ENCODE results near the gene FYN. TPM values are rescaled to one million over a fixed set of nuclear protein-coding genes. Genes with fewer than 3 reads are reported as not detected.
A peak's percentile ranks its signal among the peaks of the same experiment; 100 is the strongest.

The FYN gene
- polyA plus RNA-seq, 3 donors = 88.4 to 149 (median 114) TPM

GRCh38 chr6:111703723-111704122 is 169.5 kb downstream of the FYN start:
- no peak overlapping the region for H3K9ac ChIP-seq (ENCODE audit: insufficient read depth, low read length, poor library complexity, severe bottlenecking)
- no peaks in the 10 kb centered on the region for H3K9me3 ChIP-seq (replicated peaks in 1 of 2; ENCODE audit: control insufficient read depth in 1 of 2, insufficient read depth in 1 of 2, low read length in 2 of 2)
- no peak for TF ChIP-seq CTCF (IDR thresholded peaks at IDR 0.05)
- peaks cover 91 to 99% of the 10 kb centered on the region in 2 donors for H3K36me3 ChIP-seq (replicated peaks in 1 of 2; ENCODE audit: control insufficient read depth in 1 of 2, insufficient read depth in 2 of 2, low read length in 2 of 2)
- Mint-ChIP-seq H3K4me3 (no peak overlapping the region), H3K27me3 (ENCODE audit: low read depth in 3 of 3) (peaks cover 0 to 2% (median 0%) of the 10 kb centered on the region in 3 donors), H3K36me3 (peaks cover 87 to 99% of the 10 kb centered on the region in 2 donors), H3K27ac (peak overlapping the region in 3 of 7 donors; percentile 55 to 68 (median 67)), H3K4me1 (no peaks in the 10 kb centered on the region), H3K9me3 (no peaks in the 10 kb centered on the region)
- no peak overlapping the region for H3K27ac ChIP-seq (ENCODE audit: low read depth in 1 of 2, low read length in 2 of 2)
- no peak overlapping the region for H2AFZ ChIP-seq (ENCODE audit: insufficient read depth, low read depth, low read length, poor library complexity, severe bottlenecking)
- intact Hi-C loops (cut with micrococcal nuclease) = no loop called here
- H3K27me3 ChIP-seq (ENCODE audit: control insufficient read depth in 2 of 2, insufficient read depth in 2 of 2, low read length in 2 of 2) = no peaks in the 10 kb centered on the region
- DNase-seq = no peak
- no peak overlapping the region for H3K4me2 ChIP-seq (replicated peaks; ENCODE audit: extremely low read depth, low read length, poor library complexity, severe bottlenecking)
- no peaks in the 10 kb centered on the region for H3K79me2 ChIP-seq (ENCODE audit: insufficient read depth, low read length)
- no peak overlapping the region for H3K4me3 ChIP-seq (replicated peaks in 1 of 3; ENCODE audit: low read depth in 2 of 3, low read length in 3 of 3)
- 98% methylated on average over 5 of the region's 7 CpGs for WGBS (ENCODE audit: insufficient coverage)
- H4K20me1 ChIP-seq (ENCODE audit: insufficient read depth, low read length) = peaks cover 47% of the 10 kb centered on the region
- no peaks in the 10 kb centered on the region for H3K4me1 ChIP-seq (ENCODE audit: control insufficient read depth in 1 of 2, insufficient read depth in 2 of 2, low read length in 2 of 2)

GRCh38 chr6:111702268-111702667 is 171.0 kb downstream of the FYN start:
- Histone ChIP-seq H3K36me3 (replicated peaks in 1 of 2; ENCODE audit: control insufficient read depth in 1 of 2, insufficient read depth in 2 of 2, low read length in 2 of 2) (peaks cover 81 to 99% of the 10 kb centered on the region in 2 donors), H3K4me2 (replicated peaks; ENCODE audit: extremely low read depth, low read length, poor library complexity, severe bottlenecking) (no peak overlapping the region), H3K9ac (ENCODE audit: insufficient read depth, low read length, poor library complexity, severe bottlenecking) (no peak overlapping the region), H3K27ac (ENCODE audit: low read depth in 1 of 2, low read length in 2 of 2) (no peak overlapping the region), H3K9me3 (replicated peaks in 1 of 2; ENCODE audit: control insufficient read depth in 1 of 2, insufficient read depth in 1 of 2, low read length in 2 of 2) (no peaks in the 10 kb centered on the region), H3K4me3 (replicated peaks in 1 of 3; ENCODE audit: low read depth in 2 of 3, low read length in 3 of 3) (no peak overlapping the region), H3K79me2 (ENCODE audit: insufficient read depth, low read length) (no peaks in the 10 kb centered on the region), H4K20me1 (ENCODE audit: insufficient read depth, low read length) (peaks cover 38% of the 10 kb centered on the region), H3K4me1 (ENCODE audit: control insufficient read depth in 1 of 2, insufficient read depth in 2 of 2, low read length in 2 of 2) (no peaks in the 10 kb centered on the region), H2AFZ (ENCODE audit: insufficient read depth, low read depth, low read length, poor library complexity, severe bottlenecking) (no peak overlapping the region), H3K27me3 (ENCODE audit: control insufficient read depth in 2 of 2, insufficient read depth in 2 of 2, low read length in 2 of 2) (no peaks in the 10 kb centered on the region)
- no peak for DNase-seq
- Mint-ChIP-seq H3K27ac (peak overlapping the region in 1 of 7 donors; percentile 58), H3K9me3 (no peaks in the 10 kb centered on the region), H3K27me3 (ENCODE audit: low read depth in 3 of 3) (peaks cover 0 to 2% (median 0%) of the 10 kb centered on the region in 3 donors), H3K4me1 (no peaks in the 10 kb centered on the region), H3K4me3 (no peak overlapping the region), H3K36me3 (peaks cover 80 to 99% of the 10 kb centered on the region in 2 donors)
- TF ChIP-seq CTCF (IDR thresholded peaks at IDR 0.05) = no peak
- intact Hi-C loops (cut with micrococcal nuclease) = no loop called here
- WGBS (ENCODE audit: insufficient coverage) = 100% methylated on average over 1 of the region's 5 CpGs

All from CD14-positive monocyte (primary cell).